ENCODE data around the gene UNC79. TPM values are rescaled to one million over a fixed set of nuclear protein-coding genes. Genes with fewer than 3 reads are reported as not detected.

UNC79 gene
- total RNA-seq, 1 experiment from 2014 or later = 0.07 TPM

GRCh38 chr14:93725002-93725582, 294.4 kb downstream of the UNC79 start:
- intact Hi-C loops (cut with micrococcal nuclease; ENCODE audit: unreplicated experiment) = no loop called here
- H3K4me3 ChIP-seq = no peak overlapping the region
- H3K27ac ChIP-seq = no peak overlapping the region
- H3K36me3 ChIP-seq (ENCODE audit: low read depth) = no peaks in the 10 kb centered on the region
- no peaks in the 10 kb centered on the region for H3F3A ChIP-seq (ENCODE audit: insufficient read depth, low read depth)
- no peaks in the 10 kb centered on the region for H3K9me3 ChIP-seq (ENCODE audit: insufficient read depth, low read depth)
- peaks cover 20% of the 10 kb centered on the region for H3K27me3 ChIP-seq (ENCODE audit: insufficient read depth, low read depth)
- no peaks in the 10 kb centered on the region for H3K4me1 ChIP-seq (replicated peaks; ENCODE audit: insufficient read depth)
- no peak overlapping the region for H3K4me2 ChIP-seq
- ChIA-PET POLR2A (ENCODE audit: unreplicated experiment) (no interaction called here), CTCF (no interaction called here)
- no peak overlapping the region for H2AFZ ChIP-seq
- no peak for TF ChIP-seq CTCF (conservative IDR thresholded peaks at IDR 0.05)
- no TSS peak for BruUV-seq (replicated peaks)
- H4K20me1 ChIP-seq (ENCODE audit: insufficient read depth) = no peaks in the 10 kb centered on the region
- no peaks in the 10 kb centered on the region for H3K79me2 ChIP-seq (ENCODE audit: low read depth)
- DNase-seq = no peak
- H3K9me2 ChIP-seq (ENCODE audit: insufficient read depth) = no peaks in the 10 kb centered on the region

- Histone ChIP-seq H3K27ac (no peak overlapping the region), H4K20me1 (ENCODE audit: insufficient read depth) (no peaks in the 10 kb centered on the region), H3K9me2 (ENCODE audit: insufficient read depth) (no peaks in the 10 kb centered on the region), H3K9me3 (ENCODE audit: insufficient read depth, low read depth) (no peaks in the 10 kb centered on the region), H3K36me3 (ENCODE audit: low read depth) (no peaks in the 10 kb centered on the region), H3F3A (ENCODE audit: insufficient read depth, low read depth) (no peaks in the 10 kb centered on the region), H3K27me3 (ENCODE audit: insufficient read depth, low read depth) (peaks cover 23% of the 10 kb centered on the region), H3K4me2 (no peak overlapping the region), H3K4me3 (no peak overlapping the region), H2AFZ (no peak overlapping the region), H3K4me1 (replicated peaks; ENCODE audit: insufficient read depth) (no peaks in the 10 kb centered on the region), H3K79me2 (ENCODE audit: low read depth) (no peaks in the 10 kb centered on the region)
- intact Hi-C loops (cut with micrococcal nuclease; ENCODE audit: unreplicated experiment) = no loop called here
- DNase-seq = no peak
- BruUV-seq (replicated peaks) = no TSS peak
- POLR2A ChIA-PET (ENCODE audit: unreplicated experiment) = no interaction called here
- CTCF ChIA-PET = no interaction called here
- no peak for TF ChIP-seq CTCF (conservative IDR thresholded peaks at IDR 0.05)
- no peak for TF ChIP-seq EZH2 (IDR thresholded peaks at IDR 0.05; ENCODE audit: low read depth)
Observed at GRCh38 chr14:93725993-93726392, 295.3 kb downstream of the UNC79 start.

DNA sequence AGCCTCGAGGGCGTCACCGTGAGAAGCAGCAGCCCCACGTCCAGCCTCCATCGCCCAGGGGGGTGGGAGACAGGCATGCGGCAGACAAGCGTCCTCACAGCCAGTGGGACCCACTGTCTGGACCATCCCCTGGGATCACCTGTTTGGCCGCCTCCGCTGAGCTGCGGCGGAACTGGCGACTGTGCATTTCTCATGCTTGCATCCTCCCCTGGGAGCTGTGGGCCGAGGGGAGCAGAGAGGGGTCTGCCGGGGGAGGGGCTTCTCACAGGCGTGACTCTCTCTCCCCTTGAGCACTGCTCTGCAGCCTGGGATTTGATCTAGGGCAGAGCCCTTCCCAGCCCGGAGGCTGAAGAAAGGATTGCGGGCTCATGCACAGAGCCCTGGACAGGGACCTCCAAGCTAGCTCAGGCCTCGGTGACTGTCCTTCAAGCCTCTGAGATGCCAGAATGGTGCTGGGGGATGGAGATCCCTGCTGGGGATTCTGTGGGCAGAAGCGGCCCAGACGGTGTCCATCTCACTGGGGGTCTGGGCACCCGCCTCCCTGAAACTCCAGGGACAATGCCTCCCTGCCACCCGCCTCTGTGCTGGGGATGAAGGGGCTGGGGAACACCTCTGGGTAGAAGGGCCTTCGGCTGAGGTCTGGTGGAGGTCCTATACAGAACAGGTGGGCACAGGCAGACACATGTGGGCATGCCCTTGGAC, 296.5 kb downstream of the UNC79 start:
- CTCF ChIA-PET = no interaction called here
- H3F3A ChIP-seq (ENCODE audit: insufficient read depth, low read depth) = no peaks in the 10 kb centered on the region
- no peaks in the 10 kb centered on the region for H3K36me3 ChIP-seq (ENCODE audit: low read depth)
- BruUV-seq (replicated peaks) = no TSS peak
- H4K20me1 ChIP-seq (ENCODE audit: insufficient read depth) = no peaks in the 10 kb centered on the region
- H3K4me1 ChIP-seq (replicated peaks; ENCODE audit: insufficient read depth) = no peaks in the 10 kb centered on the region
- POLR2A ChIA-PET (ENCODE audit: unreplicated experiment) = no interaction called here
- DNase-seq = no peak
- no peak overlapping the region for H2AFZ ChIP-seq
- no peak overlapping the region for H3K4me3 ChIP-seq
- no peaks in the 10 kb centered on the region for H3K79me2 ChIP-seq (ENCODE audit: low read depth)
- H3K9me3 ChIP-seq (ENCODE audit: insufficient read depth, low read depth) = no peaks in the 10 kb centered on the region
- H3K27ac ChIP-seq = no peak overlapping the region
- intact Hi-C loops (cut with micrococcal nuclease; ENCODE audit: unreplicated experiment) = no loop called here
- no peaks in the 10 kb centered on the region for H3K9me2 ChIP-seq (ENCODE audit: insufficient read depth)
- TF ChIP-seq EZH2 (IDR thresholded peaks at IDR 0.05; ENCODE audit: low read depth) (no peak), CTCF (conservative IDR thresholded peaks at IDR 0.05) (no peak)
- no peak overlapping the region for H3K4me2 ChIP-seq
- H3K27me3 ChIP-seq (ENCODE audit: insufficient read depth, low read depth) = peaks cover 24% of the 10 kb centered on the region

Data from PC-9 (cell line).